NCI-H146 treated with DMSO at 0.1 percent for 48 hours (cell line): ENCODE measurements around the gene IL1RAPL1.

Source experiments
- DNase-seq: peaks from one replicate; lab custom pipeline; 2025; ENCODE audit not compliant: unreplicated experiment; lab: John Stamatoyannopoulos, UW

The IL1RAPL1 gene

GRCh38 chrX:29952016-29952415, 1364.8 kb downstream of the IL1RAPL1 start:
- DNase-seq = no peak

DNA sequence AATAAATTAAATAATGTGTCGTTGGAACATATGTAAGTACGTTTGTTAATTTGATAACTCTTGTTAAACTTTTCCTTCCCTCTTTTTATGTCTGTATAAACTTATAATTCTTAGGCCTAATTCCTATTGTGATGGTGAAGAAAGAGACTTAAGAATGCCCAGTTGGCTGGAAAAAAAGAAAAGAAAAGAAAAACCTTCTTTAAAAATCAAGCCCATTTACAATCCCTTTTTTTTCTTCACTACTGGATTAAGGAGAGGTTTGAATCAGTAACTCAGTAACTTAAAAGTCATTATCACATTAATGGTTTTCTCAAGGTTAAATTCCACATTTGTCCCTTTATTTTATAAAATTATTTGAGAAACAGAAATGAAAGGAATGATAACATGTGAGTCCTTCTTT, 1374.8 kb downstream of the IL1RAPL1 start:
- DNase-seq = no peak

- no peak for DNase-seq
Observed at GRCh38 chrX:29965634-29966033, 1378.4 kb downstream of the IL1RAPL1 start.

DNA sequence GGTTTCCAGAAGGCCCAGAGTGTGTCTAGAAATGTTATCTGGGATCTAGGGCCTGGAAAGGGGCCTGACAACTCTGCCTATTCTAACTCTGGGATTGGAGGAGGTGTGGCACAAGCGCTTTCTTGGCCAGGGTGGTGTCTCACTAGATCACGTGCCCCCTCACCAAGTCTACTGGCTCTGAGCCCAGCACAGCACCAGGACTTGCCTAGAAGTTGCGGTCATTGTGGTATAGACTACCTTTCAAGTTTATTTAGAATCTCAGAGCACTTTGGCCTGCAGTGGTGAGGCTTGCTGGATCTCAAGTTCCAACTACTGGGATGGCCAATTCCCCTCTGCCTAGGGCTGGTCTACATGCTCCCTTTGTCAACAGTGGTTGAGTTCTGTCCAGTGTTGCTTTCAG, 1404.8 kb downstream of the IL1RAPL1 start:
- DNase-seq = no peak

DNA sequence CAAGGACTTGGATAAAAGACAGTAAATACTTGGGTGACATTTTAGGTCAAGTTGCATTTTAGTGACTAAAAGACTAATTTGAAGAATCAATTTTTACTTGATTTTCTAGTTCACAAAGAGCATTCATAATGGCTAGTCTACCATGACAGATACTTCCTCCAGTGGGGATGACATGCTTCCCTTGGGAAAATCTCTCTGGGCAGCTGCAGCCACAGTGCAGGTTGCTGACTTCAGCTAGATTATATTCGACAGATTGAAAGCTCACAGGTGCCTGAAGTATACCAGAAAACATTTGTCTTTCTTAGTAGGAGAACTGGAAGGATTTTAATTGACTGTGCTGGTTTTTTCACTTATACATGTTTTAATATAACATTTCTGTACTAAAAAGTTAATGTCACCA, 1418.6 kb downstream of the IL1RAPL1 start:
- DNase-seq = no peak
